Breast epithelium (tissue), 4 donors: ENCODE results near the gene RBM28. TPM values are rescaled to one million over a fixed set of nuclear protein-coding genes. Genes with fewer than 3 reads are reported as not detected.

Experiments used
- DNase-seq, 2 donors: peaks; one replicate each; pipeline ENCODE4 v3.0.0-alpha.2; 2019; ENCODE audit warnings: low spot score in 2 of 2
- H3K27ac ChIP-seq, 2 donors: fragments of 200-600 bp; sonication (generic) in 1 of 2; one replicate each; pipeline ENCODE4 v1.5.1; 2016 to 2019; ENCODE audit warnings: mild to moderate bottlenecking in 1 of 2
- H3K27me3 ChIP-seq, 2 donors: fragments of 200-600 bp; sonication (generic) in 1 of 2; one replicate each; pipeline versions ENCODE4 v1.5.1 to v1.6.0; 2017 to 2019; ENCODE audit warnings: control low read depth in 1 of 2, mild to moderate bottlenecking in 1 of 2
- H3K36me3 ChIP-seq: fragments of 200-600 bp; one replicate; pipeline ENCODE4 v1.5.1; 2019
- H3K4me1 ChIP-seq, 2 donors: fragments of 200-600 bp; sonication (generic); one replicate each; pipeline ENCODE4 v1.5.1; 2016 to 2019; ENCODE audit warnings: control low read depth in 1 of 2
- H3K4me3 ChIP-seq, 3 donors: fragments of 200-600 bp; sonication (generic); 1 replicate in 2 of 3; 2 replicates in 1 of 3; pipeline ENCODE4 v1.5.1; 2016 to 2019; ENCODE audit warnings: mild to moderate bottlenecking in 3 of 3, moderate library complexity in 2 of 3
- H3K9me3 ChIP-seq, 2 donors: fragments of 200-600 bp; sonication (generic) in 1 of 2; one replicate each; pipeline ENCODE4 v1.5.1; 2016 to 2019; ENCODE audit warnings: control low read depth in 1 of 2
- CTCF ChIP-seq, 3 donors: fragments of 450-650 bp; IDR thresholded peaks; one replicate each; pipeline ENCODE4 v1.5.1; 2016 to 2017; ENCODE audit warnings: antibody characterized with exemption in 3 of 3, mild to moderate bottlenecking in 3 of 3, moderate library complexity in 3 of 3
- POLR2A ChIP-seq: fragments of 450-650 bp; IDR thresholded peaks from one replicate; pipeline ENCODE4 v1.6.1; 2016; ENCODE audit warnings: antibody characterized with exemption, mild to moderate bottlenecking, moderate library complexity
- POLR2AphosphoS5 ChIP-seq, 3 donors: sonication (generic); formaldehyde crosslinking; IDR thresholded peaks; one replicate each; pipeline ENCODE4 v1.6.1; 2017; ENCODE audit warnings: antibody characterized with exemption in 3 of 3
- intact Hi-C: fragments of 100-400 bp; cut with DNase I; formaldehyde crosslinking; loops from one replicate; pipeline ENCODE4 v1.15.1; 2023; ENCODE audit warnings: low total_unique reads
- total RNA-seq, 3 donors: library from RNA; depleted of rRNA; stranded (reverse); fragments of >200 nt; gene quantifications; one replicate each; pipeline ENCODE4 v1.1.0, GENCODE V29; 2016

RBM28 gene
- total RNA-seq, 3 donors from 2014 or later = 28.8 to 47.5 (median 35.7) TPM

GRCh38 chr7:128347647-128348097 lies 4.0 kb upstream of the RBM28 start:
- no peak for DNase-seq
- no peak for TF ChIP-seq CTCF (IDR thresholded peaks at IDR 0.05)
- TF ChIP-seq POLR2AphosphoS5 (IDR thresholded peaks at IDR 0.05) = no peak
- TF ChIP-seq POLR2A = no peak
- H3K27ac ChIP-seq = no peak overlapping the region
- H3K36me3 ChIP-seq = no peaks in the 10 kb centered on the region
- no peaks in the 10 kb centered on the region for H3K9me3 ChIP-seq
- H3K4me3 ChIP-seq = no peak overlapping the region
- intact Hi-C loops = loop anchor here (5.0 kb wide), 1 partner anchor 310 kb away; no protein-coding TSS in a partner anchor
- H3K27me3 ChIP-seq = peaks cover 0 to 24% of the 10 kb centered on the region in 2 donors
- peaks cover 0 to 5% of the 10 kb centered on the region in 2 donors for H3K4me1 ChIP-seq

DNA sequence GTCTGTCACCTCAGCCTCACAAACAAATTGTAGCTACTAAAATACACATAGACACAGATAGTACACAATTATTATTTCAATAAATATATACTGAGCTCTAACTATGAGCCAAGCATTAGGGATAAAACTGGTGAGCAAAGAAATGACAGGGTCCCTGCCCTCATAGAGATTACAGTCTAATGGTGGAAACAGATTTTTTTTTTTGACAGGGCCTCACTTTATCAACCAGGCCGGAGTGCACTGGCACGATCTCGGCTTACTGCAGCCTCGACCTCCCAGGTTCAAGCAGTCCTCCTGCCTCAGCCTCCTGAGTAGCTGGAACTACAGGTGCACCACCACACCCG lies 695 bp upstream of the RBM28 start:
- intact Hi-C loops = no loop called here
- TF ChIP-seq POLR2AphosphoS5 (IDR thresholded peaks at IDR 0.05) = no peak
- no peak for TF ChIP-seq POLR2A
- TF ChIP-seq CTCF (IDR thresholded peaks at IDR 0.05) = no peak
- DNase-seq = no peak
- Histone ChIP-seq H3K36me3 (no peaks in the 10 kb centered on the region), H3K4me1 (peaks cover 0 to 8% of the 10 kb centered on the region in 2 donors), H3K9me3 (no peaks in the 10 kb centered on the region), H3K4me3 (peak overlapping the region in 2 of 3 donors; percentile 85 to 86), H3K27ac (no peak overlapping the region), H3K27me3 (no peaks in the 10 kb centered on the region)

DNA sequence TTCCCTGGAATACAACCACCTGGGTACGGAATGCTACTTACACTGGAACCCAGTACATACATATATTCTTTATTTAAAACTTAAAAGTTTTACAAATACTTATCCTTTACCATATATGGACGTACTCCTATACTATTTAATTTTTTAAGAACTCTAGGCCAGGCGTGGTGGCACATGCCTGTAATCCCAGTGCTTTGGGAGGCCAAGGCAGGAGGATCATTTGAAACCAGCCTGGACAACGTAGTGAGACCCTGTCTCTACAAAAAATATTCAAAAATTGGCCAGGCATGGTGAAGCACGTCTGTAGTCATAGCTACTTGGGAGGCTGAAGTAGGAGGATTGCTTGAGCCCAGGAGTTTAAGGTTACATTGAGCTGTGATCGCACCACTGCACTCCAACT lies 2.0 kb downstream of the RBM28 start:
- DNase-seq = no peak
- H3K4me1 ChIP-seq = peaks cover 0 to 8% of the 10 kb centered on the region in 2 donors
- intact Hi-C loops = no loop called here
- H3K27me3 ChIP-seq = no peaks in the 10 kb centered on the region
- H3K27ac ChIP-seq = no peak overlapping the region
- H3K4me3 ChIP-seq = no peak overlapping the region
- no peak for TF ChIP-seq POLR2A
- TF ChIP-seq CTCF (IDR thresholded peaks at IDR 0.05) = no peak
- no peaks in the 10 kb centered on the region for H3K9me3 ChIP-seq
- peaks cover 6% of the 10 kb centered on the region for H3K36me3 ChIP-seq

GRCh38 chr7:128335730-128336129 lies 8.0 kb downstream of the RBM28 start:
- Histone ChIP-seq H3K27ac (no peak overlapping the region), H3K4me1 (no peaks in the 10 kb centered on the region), H3K9me3 (no peaks in the 10 kb centered on the region), H3K36me3 (peaks cover 9% of the 10 kb centered on the region), H3K4me3 (no peak overlapping the region), H3K27me3 (no peaks in the 10 kb centered on the region)
- intact Hi-C loops = no loop called here
- no peak for DNase-seq
- TF ChIP-seq POLR2A (no peak), CTCF (IDR thresholded peaks at IDR 0.05) (no peak), POLR2AphosphoS5 (IDR thresholded peaks at IDR 0.05) (no peak)

DNA sequence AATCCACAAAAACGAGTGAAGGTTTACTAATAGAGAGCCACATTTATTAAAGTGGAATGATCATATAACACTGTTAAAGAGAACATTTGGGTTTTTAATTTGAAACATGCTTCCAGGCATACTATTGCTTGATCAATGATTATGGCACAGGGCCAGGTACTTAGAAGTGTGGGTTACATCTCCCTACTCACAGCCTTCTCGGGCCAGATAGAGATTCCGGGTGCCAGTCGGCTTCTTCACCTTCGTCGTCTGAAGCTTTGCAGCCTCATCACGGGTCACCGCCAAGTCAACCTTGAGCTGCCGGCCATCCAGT lies 19.4 kb downstream of the RBM28 start:
- Histone ChIP-seq H3K36me3 (peaks cover 7% of the 10 kb centered on the region), H3K9me3 (no peaks in the 10 kb centered on the region), H3K4me1 (no peaks in the 10 kb centered on the region), H3K4me3 (no peak overlapping the region), H3K27me3 (no peaks in the 10 kb centered on the region), H3K27ac (no peak overlapping the region)
- no peak for DNase-seq
- intact Hi-C loops = no loop called here
- TF ChIP-seq POLR2A (no peak), CTCF (IDR thresholded peaks at IDR 0.05) (no peak), POLR2AphosphoS5 (IDR thresholded peaks at IDR 0.05) (no peak)
